GM21528 (cell line): ENCODE results near the gene CD28.

Experiments
- ATAC-seq: cut with Tn5 transposase; IDR thresholded peaks from one replicate; pipeline ENCODE4 v1.9.1; 2021; ENCODE audit warnings: mild to moderate bottlenecking, moderate library complexity; ENCODE audit not compliant: unreplicated experiment, low FRiP score

CD28 gene

DNA sequence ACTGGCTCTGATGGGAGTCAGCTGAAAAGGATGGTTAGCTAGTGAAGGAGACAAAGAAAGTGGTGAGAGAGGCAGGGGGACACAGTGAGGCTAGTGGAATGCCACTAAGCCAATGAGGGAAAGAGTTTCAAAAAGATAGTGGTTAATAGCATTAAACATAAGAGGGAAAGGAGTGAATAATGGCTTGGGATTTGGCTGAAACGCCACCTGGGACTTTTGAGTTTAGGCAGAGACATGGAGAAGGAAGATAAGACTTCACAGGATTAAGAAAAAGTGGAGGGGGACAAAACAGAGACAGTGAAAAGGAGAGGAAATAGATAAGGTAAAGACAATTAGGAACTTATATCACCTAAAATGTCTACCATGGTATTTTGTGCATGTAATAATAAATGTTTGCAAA is 6.9 kb downstream of the CD28 start:
- no peak for ATAC-seq

- ATAC-seq, result no peak
Observed at GRCh38 chr2:203714112-203714511, 7.7 kb downstream of the CD28 start.

DNA sequence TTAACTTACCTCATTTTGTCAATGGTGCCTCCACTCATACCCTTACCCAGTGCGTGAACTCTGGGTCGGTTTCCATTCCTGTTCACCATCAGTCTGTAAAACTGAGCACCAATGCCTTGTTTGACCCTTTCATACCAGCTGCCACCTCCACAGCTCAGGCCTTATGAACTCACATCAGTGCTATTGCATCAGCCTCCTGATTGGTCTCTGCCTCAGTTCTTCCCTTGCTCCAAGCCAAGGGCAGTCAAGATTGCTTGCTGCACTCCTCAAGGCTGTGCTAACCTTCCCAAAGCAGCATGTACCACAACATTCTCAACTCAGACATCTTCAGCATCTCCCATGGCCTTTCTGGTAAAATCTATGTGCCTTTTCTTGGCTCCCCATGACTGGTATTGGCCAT is 9.3 kb downstream of the CD28 start:
- ATAC-seq, result no peak

- peak; percentile 90 for ATAC-seq
Observed at GRCh38 chr2:203718087-203718486, 11.6 kb downstream of the CD28 start.

DNA sequence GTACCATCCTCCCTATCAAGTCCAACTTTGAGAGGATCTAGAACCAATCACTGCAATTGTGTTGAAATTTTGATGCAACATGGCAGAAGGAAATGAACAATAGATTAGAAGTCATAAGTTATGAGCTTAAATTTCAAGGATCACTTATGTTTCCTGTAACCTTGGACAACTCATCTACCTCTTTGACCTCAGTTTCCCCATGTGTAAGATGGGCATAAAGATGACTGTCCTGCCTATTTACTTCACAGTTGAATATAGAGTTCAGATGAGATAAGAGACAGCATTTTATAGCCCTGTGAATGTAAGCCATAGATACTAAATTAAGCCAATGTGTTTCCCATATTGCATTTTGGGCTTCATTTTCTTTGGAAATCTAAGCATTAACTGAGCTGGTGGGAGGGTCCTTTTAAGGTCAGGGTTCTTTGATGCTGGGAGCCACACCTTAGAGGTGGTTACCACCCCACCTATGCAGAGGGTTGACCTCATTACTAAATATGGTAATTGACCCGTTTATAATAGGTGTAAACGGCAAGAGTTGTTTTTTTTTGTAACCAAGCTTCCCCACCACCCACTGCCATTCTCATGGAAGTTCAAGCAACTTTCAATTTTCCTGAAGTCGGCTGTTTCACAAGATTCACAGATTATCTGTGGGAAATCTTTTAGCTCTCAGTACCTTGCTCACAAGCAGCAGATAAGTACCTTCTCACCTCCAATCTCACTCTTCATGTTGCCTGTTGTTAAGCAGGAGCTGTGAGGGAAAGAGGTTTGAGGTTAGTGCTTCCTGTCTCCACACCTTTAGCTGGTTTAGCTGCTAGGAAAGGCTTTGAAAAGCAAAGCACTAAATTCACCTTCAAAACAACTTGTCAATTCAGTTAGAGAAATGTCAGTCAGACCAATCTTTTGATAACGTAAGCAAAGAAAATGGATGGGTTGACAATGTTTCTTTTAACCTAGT is 13.3 kb downstream of the CD28 start:
- ATAC-seq, result no peak

GRCh38 chr2:203720915-203721672 is 14.7 kb downstream of the CD28 start:
- ATAC-seq, result no peak

- ATAC-seq, result no peak
Observed at GRCh38 chr2:203721781-203722300, 15.4 kb downstream of the CD28 start.

GRCh38 chr2:203722411-203722810 is 16.0 kb downstream of the CD28 start:
- ATAC-seq, result no peak

DNA sequence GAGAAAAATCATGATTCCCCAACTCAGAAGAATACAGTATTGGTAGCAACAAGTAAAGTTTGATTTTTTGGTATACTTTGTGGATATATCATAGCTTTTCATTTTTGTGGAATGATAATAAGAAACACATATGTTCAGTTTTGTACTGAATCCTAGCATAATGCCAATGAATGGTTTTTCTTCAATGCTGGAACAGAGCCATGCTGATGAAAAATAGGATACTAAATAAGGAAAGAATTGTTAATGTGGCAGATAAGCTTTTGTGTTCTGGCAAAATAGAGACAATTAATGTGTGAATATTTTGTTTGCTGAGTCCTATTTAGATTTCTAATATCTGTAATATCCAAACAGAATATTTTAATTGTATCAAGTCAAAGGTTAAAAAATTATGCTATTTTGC is 21.9 kb downstream of the CD28 start:
- ATAC-seq, result no peak

- no peak for ATAC-seq
Observed at GRCh38 chr2:203730076-203730729, 23.8 kb downstream of the CD28 start.

- ATAC-seq, result no peak
Observed at GRCh38 chr2:203730883-203731282, 24.4 kb downstream of the CD28 start.

GRCh38 chr2:203732092-203732952 is 25.9 kb downstream of the CD28 start:
- ATAC-seq, result no peak

DNA sequence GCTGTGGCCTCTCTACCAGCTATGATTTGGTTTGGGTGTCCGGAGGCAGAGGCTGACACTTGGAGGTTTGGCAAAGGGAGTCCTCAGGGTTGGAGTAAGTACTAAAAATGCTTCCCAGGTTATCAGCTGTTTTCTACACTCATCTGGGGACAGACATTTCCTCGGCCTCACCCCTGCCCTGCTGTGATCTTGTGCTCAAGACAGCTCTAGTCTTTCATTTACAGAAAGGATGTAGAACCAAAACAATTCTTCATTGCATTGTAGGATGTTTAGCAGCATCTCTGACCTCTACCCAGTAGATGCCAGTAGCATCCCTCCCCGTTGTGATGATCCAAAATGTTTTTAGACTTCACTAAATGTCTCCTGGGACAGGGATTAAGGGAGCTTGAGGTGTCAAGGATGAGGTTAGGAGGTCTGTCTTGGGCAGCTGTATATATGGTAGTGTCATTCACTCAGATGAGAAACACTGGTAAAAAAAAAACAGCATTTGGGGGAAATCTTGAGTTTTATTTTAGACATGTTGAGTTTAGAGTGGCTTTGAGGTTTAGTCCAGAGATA is 26.6 kb downstream of the CD28 start:
- no peak for ATAC-seq

DNA sequence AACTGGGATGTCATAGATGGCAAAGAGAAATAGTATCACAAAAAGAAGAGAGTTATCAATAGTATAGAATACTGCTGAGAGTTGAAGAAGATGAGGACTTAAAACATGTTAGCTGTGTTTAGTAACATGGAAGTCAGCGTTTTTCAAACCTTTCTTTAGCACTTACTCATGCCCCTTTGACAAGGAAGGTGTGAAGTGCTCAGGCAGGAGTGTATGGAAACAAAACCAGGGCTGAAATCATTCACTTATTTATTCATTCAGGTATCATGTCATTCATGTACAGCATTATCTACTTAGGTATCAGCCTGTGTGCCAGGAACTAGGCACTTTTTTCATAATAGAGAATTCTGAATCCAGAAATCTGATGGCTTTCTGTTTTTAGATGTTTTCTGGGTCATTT is 27.2 kb downstream of the CD28 start:
- ATAC-seq, result no peak

DNA sequence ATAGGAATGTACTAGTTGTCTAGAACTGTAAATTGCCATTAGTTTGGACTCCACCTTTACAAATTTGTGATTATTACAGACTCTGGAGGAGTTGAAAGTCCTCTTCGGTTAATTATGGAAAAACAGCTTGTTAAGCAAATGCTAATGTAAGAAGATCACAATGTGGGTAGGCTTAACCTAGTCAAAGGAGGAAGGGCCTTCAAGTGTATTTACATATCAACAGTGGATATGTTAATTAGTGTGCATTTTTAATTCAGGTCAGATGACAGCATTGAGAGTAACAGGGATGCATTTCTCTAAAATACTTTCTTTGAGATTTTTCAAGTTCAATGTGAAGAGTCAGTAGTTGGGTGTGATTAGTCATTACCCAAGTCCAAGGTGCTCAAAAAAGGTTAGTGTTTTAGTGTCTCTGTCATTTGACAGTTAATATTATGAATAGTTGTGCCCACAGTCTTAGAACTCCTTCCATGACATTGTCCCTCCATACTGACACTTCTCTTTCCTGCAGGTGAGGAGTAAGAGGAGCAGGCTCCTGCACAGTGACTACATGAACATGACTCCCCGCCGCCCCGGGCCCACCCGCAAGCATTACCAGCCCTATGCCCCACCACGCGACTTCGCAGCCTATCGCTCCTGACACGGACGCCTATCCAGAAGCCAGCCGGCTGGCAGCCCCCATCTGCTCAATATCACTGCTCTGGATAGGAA is 28.0 kb downstream of the CD28 start:
- no peak for ATAC-seq

DNA sequence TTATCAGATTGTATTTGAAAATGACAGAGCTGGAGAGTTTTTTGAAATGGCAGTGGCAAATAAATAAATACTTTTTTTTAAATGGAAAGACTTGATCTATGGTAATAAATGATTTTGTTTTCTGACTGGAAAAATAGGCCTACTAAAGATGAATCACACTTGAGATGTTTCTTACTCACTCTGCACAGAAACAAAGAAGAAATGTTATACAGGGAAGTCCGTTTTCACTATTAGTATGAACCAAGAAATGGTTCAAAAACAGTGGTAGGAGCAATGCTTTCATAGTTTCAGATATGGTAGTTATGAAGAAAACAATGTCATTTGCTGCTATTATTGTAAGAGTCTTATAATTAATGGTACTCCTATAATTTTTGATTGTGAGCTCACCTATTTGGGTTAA is 30.9 kb downstream of the CD28 start:
- ATAC-seq, result no peak

- ATAC-seq, result no peak
Observed at GRCh38 chr2:203739351-203739750, 32.9 kb downstream of the CD28 start.

- ATAC-seq, result no peak
Observed at GRCh38 chr2:203740871-203741281, 34.4 kb downstream of the CD28 start.

DNA sequence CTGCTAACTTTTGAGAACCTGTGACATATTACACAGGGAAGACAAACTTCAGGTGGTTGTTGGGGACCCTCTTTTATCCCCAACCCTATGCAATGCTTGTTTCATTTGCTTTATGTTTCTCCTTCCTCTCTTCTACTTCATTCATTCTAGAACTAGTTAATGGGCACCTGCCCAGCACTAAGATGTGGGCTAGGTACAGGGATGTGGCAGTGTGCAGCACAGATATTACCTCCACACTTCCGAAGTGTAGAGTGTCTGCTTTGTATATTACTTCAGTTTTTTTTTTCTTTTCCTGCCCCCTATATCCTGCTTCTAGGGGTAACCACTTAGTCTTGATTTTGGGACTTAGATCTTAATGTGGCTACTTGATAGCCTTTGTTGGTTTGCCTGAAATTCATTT is 35.1 kb downstream of the CD28 start:
- ATAC-seq, result no peak
